ENCODE data around the gene PRDM12.
"Not testable (repeated sequence)": the region's sequence is repeated elsewhere in the genome, so short reads cannot be mapped to it uniquely, and the experiment has no call there.

Gene PRDM12

GRCh38 chr9:130665431-130666392 lies 1.3 kb downstream of the PRDM12 start:
- no peak for ATAC-seq

GRCh38 chr9:130666393-130667119 lies 2.2 kb downstream of the PRDM12 start:
- no peak for ATAC-seq

- ATAC-seq: no peak
These were observed 2.7 kb downstream of the PRDM12 start for GRCh38 chr9:130667120-130667435.

GRCh38 chr9:130668196-130668595 lies 3.8 kb downstream of the PRDM12 start:
- no peak for ATAC-seq

- no peak for ATAC-seq
These were observed 4.3 kb downstream of the PRDM12 start for GRCh38 chr9:130668659-130669058.

- ATAC-seq: no peak
These were observed 5.6 kb downstream of the PRDM12 start for GRCh38 chr9:130669965-130670364.

GRCh38 chr9:130670644-130671043 lies 6.2 kb downstream of the PRDM12 start:
- ATAC-seq: no peak

GRCh38 chr9:130672466-130672865 lies 8.1 kb downstream of the PRDM12 start:
- ATAC-seq: no peak

GRCh38 chr9:130672933-130673615 lies 8.7 kb downstream of the PRDM12 start:
- ATAC-seq: no peak

GRCh38 chr9:130675396-130675795 lies 11.0 kb downstream of the PRDM12 start:
- ATAC-seq: no peak

- no peak for ATAC-seq
These were observed 12.9 kb downstream of the PRDM12 start for GRCh38 chr9:130677252-130677651.

- peak; percentile 69 to 70 for ATAC-seq
These were observed 16.7 kb downstream of the PRDM12 start for GRCh38 chr9:130680836-130681768.

GRCh38 chr9:130681769-130682420 lies 17.5 kb downstream of the PRDM12 start:
- peak; percentile 15 to 26 for ATAC-seq

- ATAC-seq: no peak
These were observed 18.2 kb downstream of the PRDM12 start for GRCh38 chr9:130682421-130683121.

GRCh38 chr9:130685104-130685503 lies 20.7 kb downstream of the PRDM12 start:
- no peak for ATAC-seq

GRCh38 chr9:130685945-130686344 lies 21.6 kb downstream of the PRDM12 start:
- ATAC-seq: not testable (repeated sequence)

GRCh38 chr9:130687615-130688014 lies 23.2 kb downstream of the PRDM12 start:
- ATAC-seq: no peak

- ATAC-seq: no peak
These were observed 23.7 kb downstream of the PRDM12 start for GRCh38 chr9:130688072-130688471.

GRCh38 chr9:130689572-130689936 lies 25.2 kb downstream of the PRDM12 start:
- no peak for ATAC-seq

- ATAC-seq: no peak
These were observed 25.7 kb downstream of the PRDM12 start for GRCh38 chr9:130689937-130690700.

Data from activated CD4-positive, CD25-positive, alpha-beta regulatory T cell treated with anti-CD3 and anti-CD28 coated beads, Interleukin-2, amount 50 U/mL, for 24 hours (primary cell).